Tibial nerve (tissue), 4 donors: ENCODE data around the gene MRGPRE. TPM values are rescaled to one million over a fixed set of nuclear protein-coding genes. Genes with fewer than 3 reads are reported as not detected.

Experiments
- DNase-seq, 2 donors: peaks; one replicate each; pipeline ENCODE4 v3.0.0-alpha.2; 2019; ENCODE audit warnings: low spot score in 2 of 2
- H3K27ac ChIP-seq, 4 donors: fragments of 200-600 bp; sonication (generic) in 3 of 4; one replicate each; pipeline ENCODE4 v1.5.1; 2017 to 2019; ENCODE audit warnings: mild to moderate bottlenecking in 1 of 4
- H3K27me3 ChIP-seq, 2 donors: fragments of 200-600 bp; sonication (generic) in 1 of 2; one replicate each; pipeline versions ENCODE4 v1.5.1 to v1.6.0; 2017 to 2019
- H3K36me3 ChIP-seq, 3 donors: fragments of 200-600 bp; sonication (generic); one replicate each; pipeline ENCODE4 v1.5.1; 2018 to 2019
- H3K4me1 ChIP-seq, 4 donors: fragments of 200-600 bp; sonication (generic) in 3 of 4; one replicate each; pipeline ENCODE4 v1.5.1; 2017 to 2019
- H3K4me3 ChIP-seq, 4 donors: fragments of 200-600 bp; sonication (generic) in 3 of 4; one replicate each; pipeline ENCODE4 v1.5.1; 2017 to 2019; ENCODE audit warnings: mild to moderate bottlenecking in 1 of 4, moderate library complexity in 1 of 4
- H3K9me3 ChIP-seq, 4 donors: fragments of 200-600 bp; sonication (generic) in 3 of 4; one replicate each; pipeline ENCODE4 v1.5.1; 2017 to 2019
- EP300 ChIP-seq, 2 donors: sonication (generic); formaldehyde crosslinking; IDR thresholded peaks; one replicate each; pipeline ENCODE4 v1.6.1; 2017; ENCODE audit warnings: antibody characterized with exemption in 2 of 2, mild to moderate bottlenecking in 1 of 2
- POLR2A ChIP-seq, 2 donors: fragments of 450-650 bp; IDR thresholded peaks; one replicate each; pipeline ENCODE4 v1.6.1; 2017; ENCODE audit warnings: antibody characterized with exemption in 2 of 2, mild to moderate bottlenecking in 2 of 2, moderate library complexity in 2 of 2
- WGBS, 2 donors: methylation state at CpG; one replicate each; pipeline ENCODE4 v1.1.5; 2018; 5-methylcytosine and 5-hydroxymethylcytosine counted together
- total RNA-seq, 4 donors: library from RNA; depleted of rRNA; stranded (reverse); fragments of >200 nt; gene quantifications; one replicate each; pipeline ENCODE4 v1.1.0, GENCODE V29; 2016
- TF ChIP-seq, protein P1 (sequence below), 5 experiments: fragments of 200-600 bp in 3 of 5; fragments of 450-650 bp in 2 of 5; sonication (generic) in 3 of 5; IDR thresholded peaks; one replicate each; pipeline ENCODE4 v1.5.1; 2016 to 2019; ENCODE audit warnings: antibody characterized with exemption in 5 of 5, mild to moderate bottlenecking in 3 of 5, moderate library complexity in 2 of 5

Gene MRGPRE
- total RNA-seq, 4 donors from 2014 or later: 0.66 TPM; not detected in 3

DNA sequence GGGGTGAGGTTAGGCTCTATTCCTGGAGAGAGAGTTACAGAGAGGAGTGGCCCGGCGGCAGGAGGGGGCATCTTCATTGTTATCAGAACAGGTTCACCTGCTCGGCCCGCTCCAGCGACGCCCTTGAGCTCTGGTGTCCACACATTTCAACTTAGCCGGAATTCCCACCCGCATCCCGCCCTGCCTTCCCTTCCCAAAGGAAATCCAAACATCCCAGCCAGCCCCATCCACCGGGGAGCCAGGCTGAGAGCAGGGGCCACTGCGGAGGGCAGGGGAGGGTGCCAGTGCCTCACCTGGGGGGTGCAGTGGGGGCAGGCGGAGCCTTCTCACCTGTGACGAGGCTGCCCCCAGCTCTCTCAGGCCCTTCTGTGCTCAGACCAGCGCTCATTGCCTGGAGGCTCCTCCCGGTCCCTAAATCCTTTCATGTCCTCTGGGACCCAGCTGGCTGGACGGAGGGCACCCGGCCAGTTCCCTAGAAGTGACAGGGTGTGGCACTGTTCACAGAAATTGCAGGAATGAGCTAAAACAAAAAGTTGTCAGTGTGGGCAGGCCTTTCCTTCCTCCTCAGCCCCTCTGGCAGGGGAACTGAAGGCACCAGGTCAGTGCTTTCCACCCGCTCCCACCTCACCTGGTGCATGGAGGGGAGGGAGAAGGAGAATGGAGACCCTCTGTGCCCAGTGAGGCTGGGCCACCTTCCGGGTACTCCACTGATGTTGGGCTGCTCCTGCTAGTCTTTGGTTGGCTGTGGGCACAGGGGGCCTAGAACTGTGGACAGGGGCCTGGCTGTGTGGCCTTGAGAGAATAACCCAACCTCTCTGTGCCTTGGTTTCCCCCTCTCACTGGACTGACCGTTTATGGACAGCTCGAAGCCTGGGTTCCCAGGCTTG is 11.5 kb downstream of the MRGPRE start:
- no peaks in the 10 kb centered on the region for H3K36me3 ChIP-seq
- 59 to 73% methylated on average over 8 to 21 of the region's 21 CpGs for WGBS, 2 donors
- no peak for DNase-seq

DNA sequence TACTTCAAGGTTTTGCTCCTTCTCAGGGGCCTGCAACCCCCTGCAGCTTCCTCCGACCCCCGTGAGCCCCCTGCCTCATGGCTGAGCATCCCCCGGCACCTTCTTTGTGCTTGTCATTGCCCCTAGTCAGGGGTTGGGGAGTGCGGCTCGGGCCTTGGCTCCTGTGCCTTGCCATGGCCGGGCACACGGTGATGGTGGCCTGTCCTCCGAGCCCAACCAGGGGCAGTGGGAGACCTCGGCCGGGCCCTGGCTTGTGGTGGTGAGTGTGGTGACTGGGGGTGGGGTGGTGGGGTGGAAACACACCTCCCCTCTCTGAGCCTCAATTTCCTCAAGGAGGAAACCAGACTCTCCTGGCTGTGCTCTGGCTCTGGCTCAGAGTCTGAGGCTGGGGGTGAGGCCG is 12.1 kb downstream of the MRGPRE start:
- H3K4me3 ChIP-seq: no peak overlapping the region
- no peaks in the 10 kb centered on the region for H3K9me3 ChIP-seq
- 68 to 69% methylated on average over 11 of the region's 11 CpGs for WGBS, 2 donors
- no peak overlapping the region for H3K27ac ChIP-seq
- peaks cover 0 to 19% (median 2%) of the 10 kb centered on the region in 4 donors for H3K4me1 ChIP-seq
- no peak for TF ChIP-seq POLR2A (IDR thresholded peaks at IDR 0.05)
- TF ChIP-seq, protein P1, sequence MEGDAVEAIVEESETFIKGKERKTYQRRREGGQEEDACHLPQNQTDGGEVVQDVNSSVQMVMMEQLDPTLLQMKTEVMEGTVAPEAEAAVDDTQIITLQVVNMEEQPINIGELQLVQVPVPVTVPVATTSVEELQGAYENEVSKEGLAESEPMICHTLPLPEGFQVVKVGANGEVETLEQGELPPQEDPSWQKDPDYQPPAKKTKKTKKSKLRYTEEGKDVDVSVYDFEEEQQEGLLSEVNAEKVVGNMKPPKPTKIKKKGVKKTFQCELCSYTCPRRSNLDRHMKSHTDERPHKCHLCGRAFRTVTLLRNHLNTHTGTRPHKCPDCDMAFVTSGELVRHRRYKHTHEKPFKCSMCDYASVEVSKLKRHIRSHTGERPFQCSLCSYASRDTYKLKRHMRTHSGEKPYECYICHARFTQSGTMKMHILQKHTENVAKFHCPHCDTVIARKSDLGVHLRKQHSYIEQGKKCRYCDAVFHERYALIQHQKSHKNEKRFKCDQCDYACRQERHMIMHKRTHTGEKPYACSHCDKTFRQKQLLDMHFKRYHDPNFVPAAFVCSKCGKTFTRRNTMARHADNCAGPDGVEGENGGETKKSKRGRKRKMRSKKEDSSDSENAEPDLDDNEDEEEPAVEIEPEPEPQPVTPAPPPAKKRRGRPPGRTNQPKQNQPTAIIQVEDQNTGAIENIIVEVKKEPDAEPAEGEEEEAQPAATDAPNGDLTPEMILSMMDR (IDR thresholded peaks at IDR 0.05): no peak
- TF ChIP-seq EP300 (IDR thresholded peaks at IDR 0.05): no peak
- no peaks in the 10 kb centered on the region for H3K36me3 ChIP-seq
- DNase-seq: no peak
- H3K27me3 ChIP-seq: peaks cover 0 to 87% of the 10 kb centered on the region in 2 donors

More for the DNA sequence above, 11.5 kb downstream of the MRGPRE start:
- Histone ChIP-seq H3K4me3 (no peak overlapping the region), H3K27ac (no peak overlapping the region), H3K9me3 (no peaks in the 10 kb centered on the region), H3K27me3 (peaks cover 0 to 80% of the 10 kb centered on the region in 2 donors), H3K4me1 (peaks cover 0 to 19% (median 2%) of the 10 kb centered on the region in 4 donors)
- no peak for TF ChIP-seq EP300 (IDR thresholded peaks at IDR 0.05)
- TF ChIP-seq POLR2A (IDR thresholded peaks at IDR 0.05): no peak
- TF ChIP-seq, protein P1 (IDR thresholded peaks at IDR 0.05): no peak

DNA sequence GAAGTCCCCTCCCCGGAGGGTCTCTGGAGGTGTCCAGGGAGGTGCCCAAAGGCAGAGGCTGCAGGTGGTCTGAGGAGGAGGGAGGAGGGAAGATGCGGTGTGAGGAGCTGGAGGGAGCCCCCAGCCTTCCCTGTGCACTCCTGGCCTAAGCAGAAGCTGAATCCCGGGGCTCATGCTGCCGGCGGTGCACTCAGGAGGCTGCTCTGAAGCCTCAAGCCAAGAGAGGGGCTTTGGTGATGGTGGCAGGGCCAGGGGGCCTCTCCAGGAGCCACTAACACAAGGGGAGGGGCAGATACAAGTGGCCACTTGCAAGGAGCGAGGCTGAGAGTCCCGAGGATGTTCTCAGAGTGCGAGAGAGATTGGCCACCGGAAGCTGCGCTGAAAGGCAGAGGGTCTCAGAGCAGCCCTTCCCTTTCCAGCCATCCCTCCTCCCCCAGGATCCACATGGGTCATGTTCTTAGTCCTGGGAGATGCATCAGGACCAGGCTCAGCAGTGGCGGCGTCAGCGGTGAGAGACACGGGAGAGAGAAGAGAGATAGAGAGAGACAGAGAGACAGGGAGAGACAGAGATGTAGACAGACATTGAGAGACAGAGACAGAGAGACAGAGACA is 12.8 kb downstream of the MRGPRE start:
- no peak overlapping the region for H3K27ac ChIP-seq
- DNase-seq: no peak
- TF ChIP-seq POLR2A (IDR thresholded peaks at IDR 0.05) (no peak), EP300 (IDR thresholded peaks at IDR 0.05) (no peak)
- TF ChIP-seq, protein P1 (IDR thresholded peaks at IDR 0.05): no peak
- H3K4me3 ChIP-seq: no peak overlapping the region
- WGBS, 2 donors: 52 to 53% methylated on average over 13 to 14 of the region's 14 CpGs
- H3K27me3 ChIP-seq: peaks cover 0 to 86% of the 10 kb centered on the region in 2 donors
- H3K4me1 ChIP-seq: peaks cover 0 to 19% (median 2%) of the 10 kb centered on the region in 4 donors
- H3K9me3 ChIP-seq: no peaks in the 10 kb centered on the region
- H3K36me3 ChIP-seq: no peaks in the 10 kb centered on the region

DNA sequence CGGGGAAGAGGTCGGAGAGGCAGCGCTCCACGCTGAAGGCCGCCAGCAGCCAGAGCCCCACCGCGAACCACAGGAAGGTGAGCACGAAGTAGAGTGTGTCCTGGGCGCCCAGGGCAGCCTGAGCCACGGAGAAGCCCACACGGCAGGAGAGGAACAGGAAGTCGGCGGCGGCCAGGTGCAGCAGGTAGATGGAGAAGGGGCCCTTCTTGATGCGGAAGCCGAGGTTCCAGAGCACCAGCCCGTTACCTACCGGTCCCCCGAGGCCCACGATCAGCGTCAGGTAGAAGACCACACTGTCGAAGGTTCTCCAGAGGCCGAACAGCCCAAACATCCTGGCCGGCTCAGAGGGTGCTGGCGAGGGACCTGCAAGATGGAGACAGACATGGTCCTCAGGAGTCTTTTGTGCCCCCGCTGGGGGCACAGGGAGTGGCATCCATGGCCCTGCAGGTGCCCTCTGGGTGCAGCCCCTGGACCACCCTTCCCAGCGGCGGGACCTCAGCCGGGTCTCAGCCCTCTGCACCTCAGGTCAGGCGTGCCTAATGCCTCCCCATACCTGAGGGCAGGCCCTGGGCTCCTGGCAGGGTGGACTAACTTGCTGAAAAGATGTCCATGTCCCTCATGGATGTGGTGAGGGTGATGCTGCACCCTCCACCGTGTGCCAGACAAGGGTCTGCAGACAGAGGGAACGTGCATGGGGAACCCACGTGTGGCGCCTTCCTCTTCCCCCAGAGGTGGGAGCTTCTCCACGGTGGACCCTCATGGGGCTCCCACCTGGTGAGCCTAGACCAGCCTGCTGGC is 13.5 kb downstream of the MRGPRE start, which contains the start of gene MRGPRG:
MRGPRG (minus strand) TSS at position 331 of the 798 bp plus-strand sequence; CDS start at position 331, 0 bp downstream.
- peaks cover 0 to 19% (median 2%) of the 10 kb centered on the region in 4 donors for H3K4me1 ChIP-seq
- 83 to 85% methylated on average over 31 to 34 of the region's 35 CpGs for WGBS, 2 donors
- no peak for DNase-seq
- no peak for TF ChIP-seq EP300 (IDR thresholded peaks at IDR 0.05)
- TF ChIP-seq POLR2A (IDR thresholded peaks at IDR 0.05): no peak
- TF ChIP-seq, protein P1 (IDR thresholded peaks at IDR 0.05): no peak
- H3K9me3 ChIP-seq: no peaks in the 10 kb centered on the region
- peaks cover 0 to 86% of the 10 kb centered on the region in 2 donors for H3K27me3 ChIP-seq
- no peaks in the 10 kb centered on the region for H3K36me3 ChIP-seq
- no peak within 1 kb of the TSS for H3K4me3 ChIP-seq
- H3K27ac ChIP-seq: no peak within 1 kb of the TSS
